Suprapubic skin (tissue), 4 donors: ENCODE data around the gene DNAJC21.

ENCODE experiments used
- EP300 ChIP-seq: sonication (generic); formaldehyde crosslinking; IDR thresholded peaks from one replicate; pipeline ENCODE4 v1.6.1; 2017; ENCODE audit warnings: antibody characterized with exemption
- POLR2A ChIP-seq, 2 donors: fragments of 450-650 bp; IDR thresholded peaks; one replicate each; pipeline ENCODE4 v1.6.1; 2017; ENCODE audit warnings: antibody characterized with exemption in 2 of 2, mild to moderate bottlenecking in 2 of 2, moderate library complexity in 2 of 2
- POLR2AphosphoS5 ChIP-seq, 3 donors: sonication (generic); formaldehyde crosslinking; IDR thresholded peaks; one replicate each; pipeline ENCODE4 v1.6.1; 2017; ENCODE audit warnings: antibody characterized with exemption in 3 of 3
- TF ChIP-seq, protein P1 (sequence below), 2 donors: fragments of 200-600 bp in 1 of 2; fragments of 450-650 bp in 1 of 2; sonication (generic) in 1 of 2; IDR thresholded peaks; one replicate each; pipeline ENCODE4 v1.5.1; 2016 to 2019; ENCODE audit warnings: antibody characterized with exemption in 2 of 2, mild to moderate bottlenecking in 1 of 2, moderate library complexity in 1 of 2

DNA sequence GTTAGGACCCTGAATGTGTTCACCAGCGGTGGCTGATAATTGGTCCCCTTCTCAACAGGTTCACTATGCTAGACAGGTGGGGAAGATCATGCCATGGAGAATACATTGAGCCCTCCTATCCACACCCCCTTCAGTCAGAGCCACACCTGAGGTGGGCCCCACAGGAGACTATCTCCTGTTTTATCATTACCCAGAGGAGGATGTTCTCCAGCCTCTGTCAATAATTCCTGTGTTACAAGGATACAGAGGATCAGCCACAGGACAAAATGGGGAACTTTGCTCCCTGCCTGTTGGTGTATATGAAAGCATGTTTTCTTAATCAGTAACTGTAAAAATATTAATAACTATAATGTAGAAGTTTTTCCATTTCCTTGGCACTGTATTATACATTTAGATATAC is 40.0 kb upstream of the DNAJC21 start:
- TF ChIP-seq POLR2A (IDR thresholded peaks at IDR 0.05) = no peak
- TF ChIP-seq, protein P1, sequence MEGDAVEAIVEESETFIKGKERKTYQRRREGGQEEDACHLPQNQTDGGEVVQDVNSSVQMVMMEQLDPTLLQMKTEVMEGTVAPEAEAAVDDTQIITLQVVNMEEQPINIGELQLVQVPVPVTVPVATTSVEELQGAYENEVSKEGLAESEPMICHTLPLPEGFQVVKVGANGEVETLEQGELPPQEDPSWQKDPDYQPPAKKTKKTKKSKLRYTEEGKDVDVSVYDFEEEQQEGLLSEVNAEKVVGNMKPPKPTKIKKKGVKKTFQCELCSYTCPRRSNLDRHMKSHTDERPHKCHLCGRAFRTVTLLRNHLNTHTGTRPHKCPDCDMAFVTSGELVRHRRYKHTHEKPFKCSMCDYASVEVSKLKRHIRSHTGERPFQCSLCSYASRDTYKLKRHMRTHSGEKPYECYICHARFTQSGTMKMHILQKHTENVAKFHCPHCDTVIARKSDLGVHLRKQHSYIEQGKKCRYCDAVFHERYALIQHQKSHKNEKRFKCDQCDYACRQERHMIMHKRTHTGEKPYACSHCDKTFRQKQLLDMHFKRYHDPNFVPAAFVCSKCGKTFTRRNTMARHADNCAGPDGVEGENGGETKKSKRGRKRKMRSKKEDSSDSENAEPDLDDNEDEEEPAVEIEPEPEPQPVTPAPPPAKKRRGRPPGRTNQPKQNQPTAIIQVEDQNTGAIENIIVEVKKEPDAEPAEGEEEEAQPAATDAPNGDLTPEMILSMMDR (IDR thresholded peaks at IDR 0.05) = no peak
- no peak for TF ChIP-seq POLR2AphosphoS5 (IDR thresholded peaks at IDR 0.05)
- no peak for TF ChIP-seq EP300
